Endodermal cell (in vitro differentiated cells): ENCODE data around the gene AHI1. TPM values are rescaled to one million over a fixed set of nuclear protein-coding genes. Genes with fewer than 3 reads are reported as not detected.

Source experiments
- DNase-seq: peaks from one replicate; pipeline ENCODE4 v3.0.0-alpha.2; 2017
- H3K27ac ChIP-seq: 2 replicates; pipeline ENCODE4 v1.5.1; 2013; ENCODE audit warnings: mild to moderate bottlenecking, low read depth, low read length, moderate library complexity
- H3K27me3 ChIP-seq: 2 replicates; pipeline ENCODE4 v1.6.1; 2013; ENCODE audit warnings: mild to moderate bottlenecking, low read length, moderate library complexity; ENCODE audit not compliant: insufficient read depth, control insufficient read depth, poor library complexity, severe bottlenecking
- H3K36me3 ChIP-seq: 2 replicates; pipeline ENCODE4 v1.7.0; 2013; ENCODE audit warnings: mild to moderate bottlenecking, low read length, moderate library complexity; ENCODE audit not compliant: control insufficient read depth, insufficient read depth
- H3K4me1 ChIP-seq: one replicate; pipeline ENCODE4 v1.7.0; 2013; ENCODE audit warnings: low read length; ENCODE audit not compliant: control insufficient read depth, insufficient read depth
- H3K4me3 ChIP-seq: 2 replicates; pipeline ENCODE4 v1.5.1; 2013; ENCODE audit warnings: mild to moderate bottlenecking, low read length, moderate library complexity
- H3K9ac ChIP-seq: 2 replicates; pipeline ENCODE4 v1.6.1; 2013; ENCODE audit warnings: mild to moderate bottlenecking, low read length, moderate library complexity; ENCODE audit not compliant: poor library complexity, severe bottlenecking; ENCODE audit errors: extremely low read depth
- H3K9me3 ChIP-seq: 2 replicates; pipeline ENCODE4 v1.6.1; 2013; ENCODE audit warnings: mild to moderate bottlenecking, low read length, moderate library complexity; ENCODE audit not compliant: control insufficient read depth
- H3K27ac Mint-ChIP-seq: 2 replicates; pipeline ENCODE4 v1.8.0; 2020; ENCODE audit warnings: mixed read lengths
- H3K27me3 Mint-ChIP-seq: 2 replicates; pipeline ENCODE4 v1.8.0; 2021; ENCODE audit warnings: mild to moderate bottlenecking, mixed read lengths; ENCODE audit not compliant: insufficient read depth
- H3K36me3 Mint-ChIP-seq: 2 replicates; pipeline ENCODE4 v1.8.0; 2020; ENCODE audit warnings: low read depth, mixed read lengths
- H3K4me1 Mint-ChIP-seq: 2 replicates; pipeline ENCODE4 v1.8.0; 2020; ENCODE audit warnings: mixed read lengths
- H3K4me3 Mint-ChIP-seq: 2 replicates; pipeline ENCODE4 v1.8.0; 2020; ENCODE audit warnings: mild to moderate bottlenecking, moderate library complexity, mixed read lengths
- H3K9me3 Mint-ChIP-seq: 2 replicates; pipeline ENCODE4 v1.8.0; 2020; ENCODE audit warnings: mild to moderate bottlenecking, mixed read lengths
- WGBS, 2 experiments: methylation state at CpG; one replicate each; pipeline versions ENCODE4 v1.1.5 to v1.1.7; 2013; ENCODE audit warnings: missing lambda C conversion rate in 2 of 2, mixed read lengths in 1 of 2; ENCODE audit not compliant: insufficient coverage in 1 of 2, insufficient read length in 1 of 2; 5-methylcytosine and 5-hydroxymethylcytosine counted together
- total RNA-seq, 2 donors: library from RNA; stranded (reverse); fragmentation: NEBNext Ultra II Directional in 1 of 2; extraction: Animal tissue kit (Norgen Biotek cat#: 25700) in 1 of 2; gene quantifications; 2 replicates in 1 of 2; 3 replicates in 1 of 2; pipeline ENCODE4 v1.2.1, GENCODE V29; 2021
- TF ChIP-seq, protein P1 (sequence below): fragments of 200-600 bp; sonication (generic); conservative IDR thresholded peaks from 2 replicates; pipeline ENCODE4 v1.5.0; 2021; ENCODE audit warnings: antibody characterized with exemption, mild to moderate bottlenecking

Gene AHI1
- total RNA-seq, 2 donors from 2014 or later, result 24.9 to 34.9 TPM

DNA sequence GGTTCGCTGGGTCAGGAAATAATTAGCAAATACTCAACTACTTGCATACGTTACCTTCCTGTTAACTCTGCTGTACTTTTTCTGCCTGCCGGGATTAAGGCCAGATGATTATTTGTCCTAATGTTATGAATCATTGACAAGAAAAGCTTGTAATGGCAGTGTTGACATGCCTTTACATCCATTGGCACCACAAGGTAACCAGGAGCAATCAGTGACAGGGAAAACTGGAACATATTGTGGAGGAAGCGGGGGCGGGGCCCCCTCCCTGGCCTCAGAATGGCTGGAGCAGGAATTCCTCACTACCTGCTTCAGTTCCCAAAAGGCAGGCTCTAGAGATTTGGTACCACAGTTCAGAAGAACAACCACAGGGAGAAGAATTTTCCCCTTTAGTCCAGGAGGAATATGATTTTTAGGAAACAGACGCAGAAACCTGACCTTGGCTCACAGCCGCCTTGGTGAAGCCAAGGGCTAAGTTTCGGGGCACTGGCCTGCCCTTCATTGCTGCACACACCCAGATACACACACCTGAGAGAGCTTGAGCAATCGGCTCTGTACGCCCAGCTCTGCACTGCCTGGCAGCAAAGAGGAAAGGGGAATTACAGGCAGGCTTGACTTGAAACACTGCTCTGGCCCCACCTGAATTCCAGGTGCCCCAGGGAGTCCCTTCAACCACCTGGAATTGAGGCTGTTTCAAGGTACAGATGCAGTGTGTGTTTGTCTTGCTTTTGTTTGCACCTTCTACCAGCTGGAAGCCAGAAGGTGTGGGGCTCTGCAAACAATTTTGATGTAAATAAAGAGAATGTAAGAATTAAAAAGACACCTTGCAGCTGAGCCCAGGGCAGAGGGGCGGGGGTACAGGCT, 226.6 kb downstream of the AHI1 start:
- Mint-ChIP-seq H3K27me3 (no peaks in the 10 kb centered on the region), H3K4me3 (peak overlapping the region; percentile 43), H3K36me3 (no peaks in the 10 kb centered on the region), H3K4me1 (peaks cover 56% of the 10 kb centered on the region), H3K9me3 (peaks cover under 1% of the 10 kb centered on the region), H3K27ac (peak overlapping the region; percentile 96)
- no peaks in the 10 kb centered on the region for H3K9me3 ChIP-seq
- H3K36me3 ChIP-seq, result no peaks in the 10 kb centered on the region
- H3K27me3 ChIP-seq, result no peaks in the 10 kb centered on the region
- WGBS, 2 experiments, result 53 to 82% methylated on average over 6 to 11 of the region's 11 CpGs
- H3K4me3 ChIP-seq, result peak overlapping the region; percentile 16
- peaks cover 16% of the 10 kb centered on the region for H3K4me1 ChIP-seq
- peak; percentile 94 for DNase-seq
- peak overlapping the region; percentile 31 for H3K9ac ChIP-seq
- peak overlapping the region; percentile 48 for H3K27ac ChIP-seq
- TF ChIP-seq, protein P1, sequence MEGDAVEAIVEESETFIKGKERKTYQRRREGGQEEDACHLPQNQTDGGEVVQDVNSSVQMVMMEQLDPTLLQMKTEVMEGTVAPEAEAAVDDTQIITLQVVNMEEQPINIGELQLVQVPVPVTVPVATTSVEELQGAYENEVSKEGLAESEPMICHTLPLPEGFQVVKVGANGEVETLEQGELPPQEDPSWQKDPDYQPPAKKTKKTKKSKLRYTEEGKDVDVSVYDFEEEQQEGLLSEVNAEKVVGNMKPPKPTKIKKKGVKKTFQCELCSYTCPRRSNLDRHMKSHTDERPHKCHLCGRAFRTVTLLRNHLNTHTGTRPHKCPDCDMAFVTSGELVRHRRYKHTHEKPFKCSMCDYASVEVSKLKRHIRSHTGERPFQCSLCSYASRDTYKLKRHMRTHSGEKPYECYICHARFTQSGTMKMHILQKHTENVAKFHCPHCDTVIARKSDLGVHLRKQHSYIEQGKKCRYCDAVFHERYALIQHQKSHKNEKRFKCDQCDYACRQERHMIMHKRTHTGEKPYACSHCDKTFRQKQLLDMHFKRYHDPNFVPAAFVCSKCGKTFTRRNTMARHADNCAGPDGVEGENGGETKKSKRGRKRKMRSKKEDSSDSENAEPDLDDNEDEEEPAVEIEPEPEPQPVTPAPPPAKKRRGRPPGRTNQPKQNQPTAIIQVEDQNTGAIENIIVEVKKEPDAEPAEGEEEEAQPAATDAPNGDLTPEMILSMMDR, result no peak

- peak overlapping the region; percentile 58 for H3K27ac Mint-ChIP-seq
- WGBS, 2 experiments, result 93% methylated on average over 1 of the region's 1 CpG; no CpG with 5 or more reads in 1 of the 2 experiments
These were observed 228.1 kb downstream of the AHI1 start for GRCh38 chr6:135269481-135269891.

GRCh38 chr6:135268740-135269139, 228.8 kb downstream of the AHI1 start:
- WGBS, 2 experiments, result 91 to 96% methylated on average over 3 of the region's 3 CpGs
- Mint-ChIP-seq H3K36me3 (no peaks in the 10 kb centered on the region), H3K9me3 (peaks cover 7% of the 10 kb centered on the region), H3K27me3 (no peaks in the 10 kb centered on the region), H3K27ac (no peak overlapping the region), H3K4me1 (peaks cover 44% of the 10 kb centered on the region), H3K4me3 (no peak overlapping the region)
- H3K36me3 ChIP-seq, result no peaks in the 10 kb centered on the region
- no peak overlapping the region for H3K9ac ChIP-seq
- TF ChIP-seq, protein P1, result no peak
- H3K27me3 ChIP-seq, result no peaks in the 10 kb centered on the region
- no peak for DNase-seq
- H3K9me3 ChIP-seq, result peaks cover 5% of the 10 kb centered on the region
- no peak overlapping the region for H3K27ac ChIP-seq
- H3K4me3 ChIP-seq, result no peak overlapping the region
- peaks cover 16% of the 10 kb centered on the region for H3K4me1 ChIP-seq

More at GRCh38 chr6:135269481-135269891, 228.1 kb downstream of the AHI1 start:
- Histone ChIP-seq H3K27ac (no peak overlapping the region), H3K36me3 (no peaks in the 10 kb centered on the region), H3K4me1 (peaks cover 16% of the 10 kb centered on the region), H3K27me3 (no peaks in the 10 kb centered on the region), H3K9ac (no peak overlapping the region), H3K9me3 (peaks cover 5% of the 10 kb centered on the region), H3K4me3 (no peak overlapping the region)
- no peaks in the 10 kb centered on the region for H3K36me3 Mint-ChIP-seq
- H3K9me3 Mint-ChIP-seq, result peaks cover 7% of the 10 kb centered on the region
- H3K4me1 Mint-ChIP-seq, result peaks cover 44% of the 10 kb centered on the region
- no peaks in the 10 kb centered on the region for H3K27me3 Mint-ChIP-seq
- TF ChIP-seq, protein P1, result no peak
- no peak overlapping the region for H3K4me3 Mint-ChIP-seq
- DNase-seq, result no peak
